ENCODE data around the gene TAF1. TPM values are rescaled to one million over a fixed set of nuclear protein-coding genes. Genes with fewer than 3 reads are reported as not detected.
A peak's percentile ranks its signal among the peaks of the same experiment; 100 is the strongest.
"Not testable (repeated sequence)": the region's sequence is repeated elsewhere in the genome, so short reads cannot be mapped to it uniquely, and the experiment has no call there.

TAF1 gene
- polyA plus RNA-seq (2013) = 25.8 TPM

DNA sequence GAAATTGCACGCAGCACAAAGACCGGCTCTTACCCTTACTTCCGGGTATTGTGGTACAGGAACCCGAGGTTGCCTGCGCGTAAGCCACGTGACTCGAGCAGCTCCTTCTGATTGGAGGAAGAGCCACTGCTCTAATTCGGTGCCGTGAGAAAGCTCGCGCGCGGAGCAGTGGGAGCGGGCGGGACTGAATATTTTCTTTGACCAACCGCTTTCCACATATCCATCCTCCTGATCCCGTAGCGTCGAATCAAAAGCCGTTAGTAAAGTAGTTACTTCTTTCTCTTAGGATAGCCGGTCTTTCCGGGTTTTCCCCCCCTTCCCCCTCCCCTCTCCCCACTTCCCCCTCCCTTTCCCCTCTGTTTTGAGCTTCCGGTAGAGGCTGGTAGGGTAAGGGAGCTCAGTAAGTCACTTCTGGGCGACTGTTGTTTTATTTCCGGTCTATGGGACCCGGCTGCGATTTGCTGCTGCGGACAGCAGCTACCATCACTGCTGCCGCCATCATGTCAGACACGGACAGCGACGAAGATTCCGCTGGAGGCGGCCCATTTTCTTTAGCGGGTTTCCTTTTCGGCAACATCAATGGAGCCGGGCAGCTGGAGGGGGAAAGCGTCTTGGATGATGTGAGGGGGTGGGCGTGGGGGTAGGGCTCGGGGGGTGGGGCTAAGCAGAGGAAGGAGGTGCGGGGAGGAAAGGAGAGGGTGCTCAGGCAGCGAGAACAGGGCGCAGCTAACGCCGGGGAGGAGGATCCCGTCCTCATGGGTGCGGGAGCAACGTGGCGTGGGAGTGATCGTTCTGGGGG is at the start of gene TAF1:
TSS of gene TAF1 (plus strand) at position 483 of the 799 bp plus-strand sequence. CDS start at position 501, 18 bp downstream.
- no peaks in the 10 kb centered on the region for H3K27me3 ChIP-seq (replicated peaks in 2 of 5; ENCODE audit: control insufficient read depth in 4 of 5, insufficient read depth in 5 of 5, low read length in 4 of 5)
- ChIA-PET CTCF (interaction anchor here (1.1 to 1.4 kb wide), 2 partner anchors 184 to 188 kb away, joined by 3 to 4 read pairs; no protein-coding TSS in a partner anchor), POLR2A (interaction anchor here (0.5 to 1.4 kb wide), 5 partner anchors 9 to 140 kb away, joined by 3 to 7 read pairs (median 5); partner anchors contain the start of genes NONO and ZMYM3)
- H3K9me3 ChIP-seq (ENCODE audit: control extremely low read depth in 1 of 5, control insufficient read depth in 4 of 5, insufficient read depth in 2 of 5, low read depth in 1 of 5, low read length in 4 of 5) = peaks cover 0 to 4% (median 0%) of the 10 kb centered on the region in 5 experiments
- H3K4me3 ChIP-seq (ENCODE audit: control insufficient read depth in 1 of 7, extremely low read depth in 1 of 7, insufficient read depth in 4 of 7, low read depth in 2 of 7, low read length in 6 of 7) = peak within 1 kb of the TSS; percentile 52 to 91 (median 81)
- WGBS (ENCODE audit: insufficient coverage) = 48% methylated on average over 26 of the region's 51 CpGs
- peak within 1 kb of the TSS; percentile 91 to 95 for H3K27ac ChIP-seq (ENCODE audit: insufficient read depth in 1 of 2, low read depth in 1 of 2, low read length in 2 of 2, poor library complexity in 1 of 2, severe bottlenecking in 2 of 2)
- H3K36me3 ChIP-seq (ENCODE audit: control insufficient read depth in 4 of 4, insufficient read depth in 4 of 4, low read length in 3 of 4) = peaks cover 0 to 10% (median 4%) of the 10 kb centered on the region in 4 experiments
- peaks cover 4 to 16% (median 10%) of the 10 kb centered on the region in 4 experiments for H3K4me1 ChIP-seq (ENCODE audit: control extremely low read depth in 1 of 4, control insufficient read depth in 4 of 4, insufficient read depth in 4 of 4, low read length in 3 of 4)
- peak; percentile 97 to 99 (median 98) for DNase-seq

GRCh38 chrX:71316959-71317358 is 49.2 kb upstream of the TAF1 start:
- H3K4me3 ChIP-seq (ENCODE audit: control insufficient read depth in 1 of 7, extremely low read depth in 1 of 7, insufficient read depth in 4 of 7, low read depth in 2 of 7, low read length in 6 of 7); POLR2A ChIA-PET; H3K9me3 ChIP-seq (ENCODE audit: control extremely low read depth in 1 of 5, control insufficient read depth in 4 of 5, insufficient read depth in 2 of 5, low read depth in 1 of 5, low read length in 4 of 5); CTCF ChIA-PET; H3K4me1 ChIP-seq (ENCODE audit: control extremely low read depth in 1 of 4, control insufficient read depth in 4 of 4, insufficient read depth in 4 of 4, low read length in 3 of 4); DNase-seq; H3K27ac ChIP-seq (ENCODE audit: insufficient read depth in 1 of 2, low read depth in 1 of 2, low read length in 2 of 2, poor library complexity in 1 of 2, severe bottlenecking in 2 of 2); H3K27me3 ChIP-seq (replicated peaks in 2 of 5; ENCODE audit: control insufficient read depth in 4 of 5, insufficient read depth in 5 of 5, low read length in 4 of 5); H3K36me3 ChIP-seq (ENCODE audit: control insufficient read depth in 4 of 4, insufficient read depth in 4 of 4, low read length in 3 of 4): not testable (repeated sequence)
- whole genome bisulfite sequencing (ENCODE audit: insufficient coverage) = no CpG with 5 or more reads among the region's 1 CpG

- H3K4me3 ChIP-seq (ENCODE audit: control insufficient read depth in 1 of 7, extremely low read depth in 1 of 7, insufficient read depth in 4 of 7, low read depth in 2 of 7, low read length in 6 of 7) = no peak overlapping the region
- no peak overlapping the region for H3K27ac ChIP-seq (ENCODE audit: insufficient read depth in 1 of 2, low read depth in 1 of 2, low read length in 2 of 2, poor library complexity in 1 of 2, severe bottlenecking in 2 of 2)
- H3K9me3 ChIP-seq (ENCODE audit: control extremely low read depth in 1 of 5, control insufficient read depth in 4 of 5, insufficient read depth in 2 of 5, low read depth in 1 of 5, low read length in 4 of 5) = no peaks in the 10 kb centered on the region
- no peaks in the 10 kb centered on the region for H3K4me1 ChIP-seq (ENCODE audit: control extremely low read depth in 1 of 4, control insufficient read depth in 4 of 4, insufficient read depth in 4 of 4, low read length in 3 of 4)
- no peaks in the 10 kb centered on the region for H3K36me3 ChIP-seq (ENCODE audit: control insufficient read depth in 4 of 4, insufficient read depth in 4 of 4, low read length in 3 of 4)
- CTCF ChIA-PET = no interaction called here
- peak in 2 of 3 donors; percentile 22 to 39 for DNase-seq
- WGBS (ENCODE audit: insufficient coverage) = 78% methylated on average over 1 of the region's 1 CpG
- H3K27me3 ChIP-seq (replicated peaks in 2 of 5; ENCODE audit: control insufficient read depth in 4 of 5, insufficient read depth in 5 of 5, low read length in 4 of 5) = no peaks in the 10 kb centered on the region
- POLR2A ChIA-PET = no interaction called here
These were observed 46.0 kb upstream of the TAF1 start for GRCh38 chrX:71320126-71320525.

DNA sequence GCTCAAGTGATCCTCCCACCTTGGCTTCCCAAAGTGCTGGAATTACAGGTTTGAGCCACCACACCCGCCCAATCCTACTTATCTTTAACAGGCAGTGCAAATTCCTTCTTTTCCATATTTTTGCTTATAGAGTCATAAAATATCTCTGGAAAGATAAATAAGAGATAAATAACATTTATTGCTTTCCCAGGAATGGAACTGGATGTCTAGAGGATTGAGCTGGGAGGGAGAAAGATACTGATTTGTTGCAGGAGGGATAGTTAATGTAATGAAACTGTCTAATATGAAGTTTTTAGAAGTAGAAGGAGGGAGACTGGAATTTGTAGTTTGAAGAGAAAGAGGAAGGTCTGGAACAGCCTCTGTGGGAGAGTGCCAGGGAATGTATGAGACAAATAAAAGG is 44.4 kb upstream of the TAF1 start:
- WGBS (ENCODE audit: insufficient coverage) = no CpG with 5 or more reads among the region's 1 CpG
- H3K36me3 ChIP-seq (ENCODE audit: control insufficient read depth in 4 of 4, insufficient read depth in 4 of 4, low read length in 3 of 4) = no peaks in the 10 kb centered on the region
- ChIA-PET CTCF (no interaction called here), POLR2A (no interaction called here)
- no peak overlapping the region for H3K4me3 ChIP-seq (ENCODE audit: control insufficient read depth in 1 of 7, extremely low read depth in 1 of 7, insufficient read depth in 4 of 7, low read depth in 2 of 7, low read length in 6 of 7)
- no peaks in the 10 kb centered on the region for H3K4me1 ChIP-seq (ENCODE audit: control extremely low read depth in 1 of 4, control insufficient read depth in 4 of 4, insufficient read depth in 4 of 4, low read length in 3 of 4)
- H3K27me3 ChIP-seq (replicated peaks in 2 of 5; ENCODE audit: control insufficient read depth in 4 of 5, insufficient read depth in 5 of 5, low read length in 4 of 5) = no peaks in the 10 kb centered on the region
- no peak for DNase-seq
- H3K27ac ChIP-seq (ENCODE audit: insufficient read depth in 1 of 2, low read depth in 1 of 2, low read length in 2 of 2, poor library complexity in 1 of 2, severe bottlenecking in 2 of 2) = no peak overlapping the region
- peaks cover 0 to 4% (median under 1%) of the 10 kb centered on the region in 5 experiments for H3K9me3 ChIP-seq (ENCODE audit: control extremely low read depth in 1 of 5, control insufficient read depth in 4 of 5, insufficient read depth in 2 of 5, low read depth in 1 of 5, low read length in 4 of 5)

DNA sequence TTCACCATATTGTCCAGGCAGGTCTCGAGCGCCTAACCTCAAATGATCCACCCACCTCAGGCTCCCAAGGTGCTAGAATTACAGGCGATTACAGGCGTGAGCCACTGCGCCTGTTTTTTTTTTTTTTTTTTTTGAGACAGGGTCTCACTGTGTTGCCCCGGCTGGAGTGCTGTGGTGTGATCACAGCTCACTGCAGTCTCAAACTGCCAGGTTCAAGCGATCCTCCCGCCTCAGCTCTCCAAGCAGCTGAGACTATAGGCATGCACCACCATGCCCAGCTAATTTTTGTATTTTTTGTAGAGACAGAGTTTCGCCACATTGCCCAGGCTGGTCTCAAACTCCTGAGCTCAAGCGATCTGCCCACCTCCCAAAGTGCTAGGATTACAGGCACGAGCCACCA is 41.7 kb upstream of the TAF1 start:
- POLR2A ChIA-PET; DNase-seq; H3K9me3 ChIP-seq (ENCODE audit: control extremely low read depth in 1 of 5, control insufficient read depth in 4 of 5, insufficient read depth in 2 of 5, low read depth in 1 of 5, low read length in 4 of 5); H3K27me3 ChIP-seq (replicated peaks in 2 of 5; ENCODE audit: control insufficient read depth in 4 of 5, insufficient read depth in 5 of 5, low read length in 4 of 5); H3K36me3 ChIP-seq (ENCODE audit: control insufficient read depth in 4 of 4, insufficient read depth in 4 of 4, low read length in 3 of 4); H3K4me1 ChIP-seq (ENCODE audit: control extremely low read depth in 1 of 4, control insufficient read depth in 4 of 4, insufficient read depth in 4 of 4, low read length in 3 of 4); H3K4me3 ChIP-seq (ENCODE audit: control insufficient read depth in 1 of 7, extremely low read depth in 1 of 7, insufficient read depth in 4 of 7, low read depth in 2 of 7, low read length in 6 of 7); H3K27ac ChIP-seq (ENCODE audit: insufficient read depth in 1 of 2, low read depth in 1 of 2, low read length in 2 of 2, poor library complexity in 1 of 2, severe bottlenecking in 2 of 2): not testable (repeated sequence)
- CTCF ChIA-PET = interaction anchor here (0.5 kb wide), 1 partner anchor 165 kb away, joined by 3 read pairs; no protein-coding TSS in a partner anchor
- 100% methylated on average over 4 of the region's 11 CpGs for WGBS (ENCODE audit: insufficient coverage)

DNA sequence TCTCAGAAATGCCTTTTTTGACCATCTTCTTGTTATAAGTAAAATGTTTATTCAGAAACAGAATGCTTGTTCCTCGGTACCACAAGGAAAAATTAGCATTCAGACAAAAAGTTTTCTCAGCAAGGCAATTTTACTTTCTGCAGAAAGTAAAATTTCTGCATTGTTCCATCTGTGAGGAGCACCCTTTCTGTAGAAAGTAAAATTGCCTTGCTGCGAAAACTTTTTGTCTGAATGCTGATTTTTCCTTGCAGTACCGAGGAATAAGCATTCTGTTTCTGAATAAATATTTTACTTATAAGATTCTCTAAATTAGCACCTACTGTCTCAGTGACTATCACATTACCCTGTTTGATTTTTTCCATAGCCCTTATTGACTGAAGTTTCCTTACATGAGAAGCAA is 39.8 kb upstream of the TAF1 start:
- H3K4me1 ChIP-seq (ENCODE audit: control extremely low read depth in 1 of 4, control insufficient read depth in 4 of 4, insufficient read depth in 4 of 4, low read length in 3 of 4) = no peaks in the 10 kb centered on the region
- WGBS (ENCODE audit: insufficient coverage) = no CpG with 5 or more reads among the region's 3 CpGs

DNA sequence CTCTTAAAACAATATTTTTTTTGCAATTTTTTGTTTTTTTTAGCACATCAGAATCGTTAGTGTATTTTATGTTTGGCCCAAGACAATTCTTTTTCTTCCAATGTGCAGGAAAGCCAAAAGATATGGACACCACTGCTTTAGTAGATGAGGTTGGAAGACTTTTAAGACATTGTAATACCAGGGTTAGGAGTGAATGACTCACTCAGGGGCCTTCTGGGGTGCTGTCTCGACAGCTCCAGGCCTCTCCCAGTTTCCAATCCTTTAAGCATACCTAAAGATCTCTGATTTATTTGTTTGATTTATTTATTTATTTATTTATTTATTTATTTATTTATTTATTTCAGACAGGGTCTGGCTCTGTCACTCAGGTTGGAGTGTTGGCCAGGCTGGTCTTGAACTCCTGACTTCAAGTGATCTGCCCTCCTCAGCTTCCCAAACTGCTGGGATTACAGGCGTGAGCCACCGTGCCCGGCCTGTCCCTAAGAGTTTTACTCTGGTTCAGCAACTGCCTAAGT is 16.9 kb upstream of the TAF1 start:
- H3K27ac ChIP-seq (ENCODE audit: insufficient read depth in 1 of 2, low read depth in 1 of 2, low read length in 2 of 2, poor library complexity in 1 of 2, severe bottlenecking in 2 of 2); H3K36me3 ChIP-seq (ENCODE audit: control insufficient read depth in 4 of 4, insufficient read depth in 4 of 4, low read length in 3 of 4); DNase-seq; H3K9me3 ChIP-seq (ENCODE audit: control extremely low read depth in 1 of 5, control insufficient read depth in 4 of 5, insufficient read depth in 2 of 5, low read depth in 1 of 5, low read length in 4 of 5); H3K4me1 ChIP-seq (ENCODE audit: control extremely low read depth in 1 of 4, control insufficient read depth in 4 of 4, insufficient read depth in 4 of 4, low read length in 3 of 4); CTCF ChIA-PET; POLR2A ChIA-PET; H3K4me3 ChIP-seq (ENCODE audit: control insufficient read depth in 1 of 7, extremely low read depth in 1 of 7, insufficient read depth in 4 of 7, low read depth in 2 of 7, low read length in 6 of 7); H3K27me3 ChIP-seq (replicated peaks in 2 of 5; ENCODE audit: control insufficient read depth in 4 of 5, insufficient read depth in 5 of 5, low read length in 4 of 5): not testable (repeated sequence)
- WGBS (ENCODE audit: insufficient coverage) = no CpG with 5 or more reads among the region's 5 CpGs

More for the DNA sequence above, 39.8 kb upstream of the TAF1 start:
- DNase-seq = no peak
- H3K9me3 ChIP-seq (ENCODE audit: control extremely low read depth in 1 of 5, control insufficient read depth in 4 of 5, insufficient read depth in 2 of 5, low read depth in 1 of 5, low read length in 4 of 5) = peaks cover 0 to 7% (median 3%) of the 10 kb centered on the region in 5 experiments
- H3K36me3 ChIP-seq (ENCODE audit: control insufficient read depth in 4 of 4, insufficient read depth in 4 of 4, low read length in 3 of 4) = no peaks in the 10 kb centered on the region
- no peak overlapping the region for H3K27ac ChIP-seq (ENCODE audit: insufficient read depth in 1 of 2, low read depth in 1 of 2, low read length in 2 of 2, poor library complexity in 1 of 2, severe bottlenecking in 2 of 2)
- ChIA-PET CTCF (no interaction called here), POLR2A (no interaction called here)
- H3K27me3 ChIP-seq (replicated peaks in 2 of 5; ENCODE audit: control insufficient read depth in 4 of 5, insufficient read depth in 5 of 5, low read length in 4 of 5) = no peaks in the 10 kb centered on the region
- no peak overlapping the region for H3K4me3 ChIP-seq (ENCODE audit: control insufficient read depth in 1 of 7, extremely low read depth in 1 of 7, insufficient read depth in 4 of 7, low read depth in 2 of 7, low read length in 6 of 7)
